ENCODE data around the gene USP6NL. TPM values are rescaled to one million over a fixed set of nuclear protein-coding genes. Genes with fewer than 3 reads are reported as not detected.

Gene USP6NL
- total and polyA plus RNA-seq, 10 of the 15 experiments (the other 5 are each of a cell fraction or from before 2014, with no cell fraction given), result 4.0 to 27.7 (median 18.2) TPM

GRCh38 chr10:11446133-11446532, 165.3 kb downstream of the USP6NL start:
- Histone ChIP-seq H3K36me3 (ENCODE audit: control insufficient read depth in 2 of 2, insufficient read depth in 2 of 2, low read length in 1 of 2) (no peaks in the 10 kb centered on the region), H3K4me3 (no peak overlapping the region), H3K9ac (ENCODE audit: control insufficient read depth, insufficient read depth, low read length) (no peak overlapping the region), H3K79me2 (ENCODE audit: control insufficient read depth, insufficient read depth, low read length) (no peaks in the 10 kb centered on the region), H3K4me1 (ENCODE audit: control insufficient read depth, insufficient read depth, low read length) (peaks cover 51% of the 10 kb centered on the region), H3K4me2 (ENCODE audit: control insufficient read depth, insufficient read depth) (no peak overlapping the region), H3K9me3 (replicated peaks; ENCODE audit: control insufficient read depth, insufficient read depth, low read length) (no peaks in the 10 kb centered on the region), H2AFZ (ENCODE audit: control insufficient read depth, low read depth, low read length) (no peak overlapping the region), H3K27ac (ENCODE audit: control insufficient read depth, insufficient read depth) (no peak overlapping the region), H3K27me3 (replicated peaks in 1 of 2; ENCODE audit: control insufficient read depth in 2 of 2, insufficient read depth in 2 of 2, low read length in 1 of 2) (no peaks in the 10 kb centered on the region), H4K20me1 (ENCODE audit: control insufficient read depth, insufficient read depth) (no peaks in the 10 kb centered on the region)
- ChIA-PET RAD21 (ENCODE audit: unreplicated experiment) (no interaction called here), POLR2A (no interaction called here), CTCF (no interaction called here), SMC1A (ENCODE audit: uncharacterized antibody, unreplicated experiment) (no interaction called here)
- in situ Hi-C loops (cut with MboI) (no loop called here), intact Hi-C loops (cut with micrococcal nuclease; ENCODE audit: unreplicated experiment) (loop anchor here (10.0 kb wide), 1 partner anchor 271 kb away; no protein-coding TSS in a partner anchor)
- DNase-seq (ENCODE audit: low read depth, low spot score) (no peak), ATAC-seq (no peak), FAIRE-seq (no peak)
- WGBS (ENCODE audit: insufficient coverage, insufficient replicate concordance, low lambda C conversion rate, missing lambda C conversion rate), result 51% methylated on average over 5 of the region's 5 CpGs
- TF ChIP-seq BCL11A (IDR thresholded peaks at IDR 0.05; ENCODE audit: low read depth, low read length), result no peak
- no peak for TF ChIP-seq PKNOX1 (IDR thresholded peaks at IDR 0.05)
- no peak for TF ChIP-seq ATF7 (IDR thresholded peaks at IDR 0.05; ENCODE audit: low read depth)
- TF ChIP-seq, protein P1, sequence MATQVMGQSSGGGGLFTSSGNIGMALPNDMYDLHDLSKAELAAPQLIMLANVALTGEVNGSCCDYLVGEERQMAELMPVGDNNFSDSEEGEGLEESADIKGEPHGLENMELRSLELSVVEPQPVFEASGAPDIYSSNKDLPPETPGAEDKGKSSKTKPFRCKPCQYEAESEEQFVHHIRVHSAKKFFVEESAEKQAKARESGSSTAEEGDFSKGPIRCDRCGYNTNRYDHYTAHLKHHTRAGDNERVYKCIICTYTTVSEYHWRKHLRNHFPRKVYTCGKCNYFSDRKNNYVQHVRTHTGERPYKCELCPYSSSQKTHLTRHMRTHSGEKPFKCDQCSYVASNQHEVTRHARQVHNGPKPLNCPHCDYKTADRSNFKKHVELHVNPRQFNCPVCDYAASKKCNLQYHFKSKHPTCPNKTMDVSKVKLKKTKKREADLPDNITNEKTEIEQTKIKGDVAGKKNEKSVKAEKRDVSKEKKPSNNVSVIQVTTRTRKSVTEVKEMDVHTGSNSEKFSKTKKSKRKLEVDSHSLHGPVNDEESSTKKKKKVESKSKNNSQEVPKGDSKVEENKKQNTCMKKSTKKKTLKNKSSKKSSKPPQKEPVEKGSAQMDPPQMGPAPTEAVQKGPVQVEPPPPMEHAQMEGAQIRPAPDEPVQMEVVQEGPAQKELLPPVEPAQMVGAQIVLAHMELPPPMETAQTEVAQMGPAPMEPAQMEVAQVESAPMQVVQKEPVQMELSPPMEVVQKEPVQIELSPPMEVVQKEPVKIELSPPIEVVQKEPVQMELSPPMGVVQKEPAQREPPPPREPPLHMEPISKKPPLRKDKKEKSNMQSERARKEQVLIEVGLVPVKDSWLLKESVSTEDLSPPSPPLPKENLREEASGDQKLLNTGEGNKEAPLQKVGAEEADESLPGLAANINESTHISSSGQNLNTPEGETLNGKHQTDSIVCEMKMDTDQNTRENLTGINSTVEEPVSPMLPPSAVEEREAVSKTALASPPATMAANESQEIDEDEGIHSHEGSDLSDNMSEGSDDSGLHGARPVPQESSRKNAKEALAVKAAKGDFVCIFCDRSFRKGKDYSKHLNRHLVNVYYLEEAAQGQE (IDR thresholded peaks at IDR 0.05; ENCODE audit: low read depth, low read length), result no peak
- BruUV-seq (replicated peaks), result no TSS peak

All from GM12878 (cell line).